HepG2 (cell line): Measurements from ENCODE around the gene EVA1A. TPM values are rescaled to one million over a fixed set of nuclear protein-coding genes. Genes with fewer than 3 reads are reported as not detected.
A peak's percentile ranks its signal among the peaks of the same experiment; 100 is the strongest.

Experiments
- CBFB ChIP-seq: sonication (generic); formaldehyde crosslinking; IDR thresholded peaks from 2 replicates; pipeline ENCODE4 v1.4.0; 2020; ENCODE audit warnings: missing genetic modification reagents
- DDIT3 ChIP-seq: sonication (generic); formaldehyde crosslinking; IDR thresholded peaks from 2 replicates; pipeline ENCODE4 v1.4.0; 2020; ENCODE audit warnings: mild to moderate bottlenecking, missing genetic modification reagents
- GTF3A ChIP-seq: sonication (generic); formaldehyde crosslinking; conservative IDR thresholded peaks from 2 replicates; pipeline ENCODE4 v1.4.0; 2020; ENCODE audit warnings: mild to moderate bottlenecking, missing genetic modification reagents
- HES4 ChIP-seq: sonication (generic); formaldehyde crosslinking; IDR thresholded peaks from 2 replicates; pipeline ENCODE4 v1.9.0; 2021; ENCODE audit warnings: mild to moderate bottlenecking, missing genetic modification reagents, borderline replicate concordance
- HIVEP1 ChIP-seq: sonication (generic); formaldehyde crosslinking; IDR thresholded peaks from 2 replicates; pipeline ENCODE4 v1.4.0; 2020; ENCODE audit warnings: mild to moderate bottlenecking, missing genetic modification reagents
- SRY ChIP-seq: sonication (generic); formaldehyde crosslinking; IDR thresholded peaks from 2 replicates; pipeline ENCODE4 v1.8.0; 2022; ENCODE audit warnings: mild to moderate bottlenecking, missing genetic modification reagents
- ZBTB21 ChIP-seq: sonication (generic); formaldehyde crosslinking; IDR thresholded peaks from 2 replicates; pipeline ENCODE4 v1.4.0; 2020; ENCODE audit warnings: missing genetic modification reagents
- ZFP37 ChIP-seq: sonication (generic); formaldehyde crosslinking; IDR thresholded peaks from 2 replicates; pipeline ENCODE4 v1.4.0; 2020; ENCODE audit warnings: missing genetic modification reagents, borderline replicate concordance
- ZNF256 ChIP-seq: sonication (generic); formaldehyde crosslinking; conservative IDR thresholded peaks from 2 replicates; pipeline ENCODE4 v1.4.0; 2020; ENCODE audit warnings: missing genetic modification reagents
- ZNF337 ChIP-seq: sonication (generic); formaldehyde crosslinking; IDR thresholded peaks from 2 replicates; pipeline ENCODE4 v1.5.1; 2020; ENCODE audit warnings: missing genetic modification reagents, low read depth, mild to moderate bottlenecking, borderline replicate concordance
- ZNF546 ChIP-seq: sonication (generic); formaldehyde crosslinking; conservative IDR thresholded peaks from 2 replicates; pipeline ENCODE4 v1.8.1; 2023; ENCODE audit warnings: mild to moderate bottlenecking, missing genetic modification reagents
- ZNF790 ChIP-seq: sonication (generic); formaldehyde crosslinking; IDR thresholded peaks from 2 replicates; pipeline ENCODE4 v1.8.0; 2022; ENCODE audit warnings: missing genetic modification reagents, mild to moderate bottlenecking, borderline replicate concordance
- ZSCAN20 ChIP-seq: sonication (generic); formaldehyde crosslinking; IDR thresholded peaks from 2 replicates; pipeline ENCODE4 v1.4.0; 2020; ENCODE audit warnings: missing genetic modification reagents, mild to moderate bottlenecking, borderline replicate concordance
- polyA plus RNA-seq, 8 experiments: library from polyadenylated mRNA; depleted of rRNA in 3 of 8; stranded (reverse) in 7 of 8; unstranded in 1 of 8; fragments of >200 nt; fragmentation: Illumina TruSeq in 4 of 8; extraction: Trizol in 4 of 8; gene quantifications; 2 replicates each; pipeline versions ENCODE4 v1.2.1 to v1.2.3, GENCODE V29; 2011 to 2016; ENCODE audit warnings: low read depth in 4 of 8, missing spikeins in 1 of 8, mixed read lengths in 1 of 8; ENCODE audit not compliant: insufficient read depth in 1 of 8
- total RNA-seq, 5 experiments: library from RNA; depleted of rRNA; stranded (reverse); fragments of >200 nt; fragmentation: Illumina TruSeq; extraction: Trizol; gene quantifications; 2 replicates each; pipeline ENCODE4 v1.2.3, GENCODE V29; 2016; ENCODE audit warnings: low read depth in 1 of 5
- TF ChIP-seq, protein P1 (sequence below): sonication (generic); formaldehyde crosslinking; IDR thresholded peaks from 2 replicates; pipeline ENCODE4 v1.4.0; 2020; ENCODE audit warnings: missing genetic modification reagents
- TF ChIP-seq, protein P2 (sequence below): sonication (generic); formaldehyde crosslinking; IDR thresholded peaks from 2 replicates; pipeline ENCODE4 v1.4.0; 2020; ENCODE audit warnings: mild to moderate bottlenecking, missing genetic modification reagents
- TF ChIP-seq, protein P3 (sequence below): sonication (generic); formaldehyde crosslinking; IDR thresholded peaks from 2 replicates; pipeline ENCODE4 v1.8.0; 2022; ENCODE audit warnings: missing genetic modification reagents, low read depth, mild to moderate bottlenecking, borderline replicate concordance
- TF ChIP-seq, protein P4 (sequence below): sonication (generic); formaldehyde crosslinking; IDR thresholded peaks from 2 replicates; pipeline ENCODE4 v1.5.0; 2020; ENCODE audit warnings: missing genetic modification reagents, mild to moderate bottlenecking, borderline replicate concordance
- TF ChIP-seq, protein P5 (sequence below): sonication (generic); formaldehyde crosslinking; IDR thresholded peaks from 2 replicates; pipeline ENCODE4 v1.4.0; 2020; ENCODE audit warnings: missing genetic modification reagents; ENCODE audit errors: not compliant biosample characterization
- TF ChIP-seq, protein P6 (sequence below): sonication (generic); formaldehyde crosslinking; IDR thresholded peaks from 2 replicates; pipeline ENCODE4 v1.8.1; 2023; ENCODE audit warnings: mild to moderate bottlenecking, missing genetic modification reagents, borderline replicate concordance

Gene EVA1A
- total and polyA plus RNA-seq, 2 of the 13 experiments (the other 11 are each of a cell fraction or from before 2014, with no cell fraction given): 57.5 to 57.8 TPM

DNA sequence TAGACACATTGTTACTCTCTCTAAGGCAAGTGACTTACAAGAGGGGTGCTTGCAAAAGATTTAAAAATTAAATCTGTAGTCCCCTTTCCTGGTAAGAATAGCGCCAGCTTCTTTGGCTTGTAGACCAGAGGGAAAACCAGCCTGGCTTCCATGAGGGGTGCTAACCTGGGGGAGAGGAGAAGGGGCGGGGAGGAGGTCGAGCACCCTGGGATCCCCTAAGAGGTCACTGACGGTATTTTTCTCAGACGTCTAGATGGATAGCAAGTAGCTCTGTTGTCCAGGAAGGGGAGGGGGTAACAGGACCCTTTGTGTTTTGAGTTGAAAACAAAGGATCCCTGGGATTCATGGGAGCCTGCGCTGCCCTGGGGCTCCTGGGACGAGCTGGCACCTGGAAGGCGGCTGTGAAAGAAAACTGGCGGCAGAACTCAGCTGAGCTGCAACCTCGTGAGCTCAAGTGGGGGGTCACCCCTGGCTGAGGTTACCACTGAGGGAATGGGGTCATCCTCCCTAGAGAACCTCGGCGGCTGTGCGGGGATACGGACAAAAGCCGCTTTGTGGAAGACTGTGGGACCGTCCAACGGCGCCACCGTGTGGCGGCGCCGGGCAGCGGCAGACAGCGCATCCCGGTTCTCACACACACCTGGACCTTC, 48.1 kb upstream of the EVA1A start (continued):
- TF ChIP-seq, protein P1, sequence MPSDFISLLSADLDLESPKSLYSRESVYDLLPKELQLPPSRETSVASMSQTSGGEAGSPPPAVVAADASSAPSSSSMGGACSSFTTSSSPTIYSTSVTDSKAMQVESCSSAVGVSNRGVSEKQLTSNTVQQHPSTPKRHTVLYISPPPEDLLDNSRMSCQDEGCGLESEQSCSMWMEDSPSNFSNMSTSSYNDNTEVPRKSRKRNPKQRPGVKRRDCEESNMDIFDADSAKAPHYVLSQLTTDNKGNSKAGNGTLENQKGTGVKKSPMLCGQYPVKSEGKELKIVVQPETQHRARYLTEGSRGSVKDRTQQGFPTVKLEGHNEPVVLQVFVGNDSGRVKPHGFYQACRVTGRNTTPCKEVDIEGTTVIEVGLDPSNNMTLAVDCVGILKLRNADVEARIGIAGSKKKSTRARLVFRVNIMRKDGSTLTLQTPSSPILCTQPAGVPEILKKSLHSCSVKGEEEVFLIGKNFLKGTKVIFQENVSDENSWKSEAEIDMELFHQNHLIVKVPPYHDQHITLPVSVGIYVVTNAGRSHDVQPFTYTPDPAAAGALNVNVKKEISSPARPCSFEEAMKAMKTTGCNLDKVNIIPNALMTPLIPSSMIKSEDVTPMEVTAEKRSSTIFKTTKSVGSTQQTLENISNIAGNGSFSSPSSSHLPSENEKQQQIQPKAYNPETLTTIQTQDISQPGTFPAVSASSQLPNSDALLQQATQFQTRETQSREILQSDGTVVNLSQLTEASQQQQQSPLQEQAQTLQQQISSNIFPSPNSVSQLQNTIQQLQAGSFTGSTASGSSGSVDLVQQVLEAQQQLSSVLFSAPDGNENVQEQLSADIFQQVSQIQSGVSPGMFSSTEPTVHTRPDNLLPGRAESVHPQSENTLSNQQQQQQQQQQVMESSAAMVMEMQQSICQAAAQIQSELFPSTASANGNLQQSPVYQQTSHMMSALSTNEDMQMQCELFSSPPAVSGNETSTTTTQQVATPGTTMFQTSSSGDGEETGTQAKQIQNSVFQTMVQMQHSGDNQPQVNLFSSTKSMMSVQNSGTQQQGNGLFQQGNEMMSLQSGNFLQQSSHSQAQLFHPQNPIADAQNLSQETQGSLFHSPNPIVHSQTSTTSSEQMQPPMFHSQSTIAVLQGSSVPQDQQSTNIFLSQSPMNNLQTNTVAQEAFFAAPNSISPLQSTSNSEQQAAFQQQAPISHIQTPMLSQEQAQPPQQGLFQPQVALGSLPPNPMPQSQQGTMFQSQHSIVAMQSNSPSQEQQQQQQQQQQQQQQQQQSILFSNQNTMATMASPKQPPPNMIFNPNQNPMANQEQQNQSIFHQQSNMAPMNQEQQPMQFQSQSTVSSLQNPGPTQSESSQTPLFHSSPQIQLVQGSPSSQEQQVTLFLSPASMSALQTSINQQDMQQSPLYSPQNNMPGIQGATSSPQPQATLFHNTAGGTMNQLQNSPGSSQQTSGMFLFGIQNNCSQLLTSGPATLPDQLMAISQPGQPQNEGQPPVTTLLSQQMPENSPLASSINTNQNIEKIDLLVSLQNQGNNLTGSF: no peak
- TF ChIP-seq GTF3A (CRISPR knock-in tag) (no peak; the same call in 1 of the 2 replicates), ZNF256 (CRISPR knock-in tag) (no peak), SRY (no peak; the same call in 1 of the 2 replicates), DDIT3 (CRISPR knock-in tag) (no peak), HES4 (no peak), ZSCAN20 (CRISPR knock-in tag) (no peak), ZNF790 (0 out of 2 replicates have a peak, but pooled peaks have one; percentile 45), HIVEP1 (CRISPR knock-in tag) (peak; percentile 69), ZBTB21 (CRISPR knock-in tag) (no peak), ZNF337 (CRISPR knock-in tag) (peak; percentile 74; the same call in 1 of the 2 replicates), ZNF546 (CRISPR knock-in tag) (peak; percentile 67; the same call in 1 of the 2 replicates), ZFP37 (CRISPR knock-in tag) (no peak), CBFB (CRISPR knock-in tag) (0 out of 2 replicates have a peak, but pooled peaks have one; percentile 19)
- TF ChIP-seq, protein P2, sequence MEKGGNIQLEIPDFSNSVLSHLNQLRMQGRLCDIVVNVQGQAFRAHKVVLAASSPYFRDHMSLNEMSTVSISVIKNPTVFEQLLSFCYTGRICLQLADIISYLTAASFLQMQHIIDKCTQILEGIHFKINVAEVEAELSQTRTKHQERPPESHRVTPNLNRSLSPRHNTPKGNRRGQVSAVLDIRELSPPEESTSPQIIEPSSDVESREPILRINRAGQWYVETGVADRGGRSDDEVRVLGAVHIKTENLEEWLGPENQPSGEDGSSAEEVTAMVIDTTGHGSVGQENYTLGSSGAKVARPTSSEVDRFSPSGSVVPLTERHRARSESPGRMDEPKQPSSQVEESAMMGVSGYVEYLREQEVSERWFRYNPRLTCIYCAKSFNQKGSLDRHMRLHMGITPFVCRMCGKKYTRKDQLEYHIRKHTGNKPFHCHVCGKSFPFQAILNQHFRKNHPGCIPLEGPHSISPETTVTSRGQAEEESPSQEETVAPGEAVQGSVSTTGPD (CRISPR knock-in tag): 0 out of 2 replicates have a peak, but pooled peaks have one; percentile 62
- TF ChIP-seq, protein P3, sequence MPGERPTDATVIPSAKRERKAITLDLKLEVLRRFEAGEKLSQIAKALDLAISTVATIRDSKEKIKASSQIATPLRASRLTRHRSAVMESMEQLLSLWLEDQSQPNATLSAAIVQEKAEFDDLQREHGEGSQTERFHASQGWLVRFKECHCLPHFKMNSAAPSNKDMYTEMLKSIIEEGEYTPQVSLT: no peak
- TF ChIP-seq, protein P4, sequence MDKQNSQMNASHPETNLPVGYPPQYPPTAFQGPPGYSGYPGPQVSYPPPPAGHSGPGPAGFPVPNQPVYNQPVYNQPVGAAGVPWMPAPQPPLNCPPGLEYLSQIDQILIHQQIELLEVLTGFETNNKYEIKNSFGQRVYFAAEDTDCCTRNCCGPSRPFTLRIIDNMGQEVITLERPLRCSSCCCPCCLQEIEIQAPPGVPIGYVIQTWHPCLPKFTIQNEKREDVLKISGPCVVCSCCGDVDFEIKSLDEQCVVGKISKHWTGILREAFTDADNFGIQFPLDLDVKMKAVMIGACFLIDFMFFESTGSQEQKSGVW (CRISPR knock-in tag): no peak
- TF ChIP-seq, protein P5, sequence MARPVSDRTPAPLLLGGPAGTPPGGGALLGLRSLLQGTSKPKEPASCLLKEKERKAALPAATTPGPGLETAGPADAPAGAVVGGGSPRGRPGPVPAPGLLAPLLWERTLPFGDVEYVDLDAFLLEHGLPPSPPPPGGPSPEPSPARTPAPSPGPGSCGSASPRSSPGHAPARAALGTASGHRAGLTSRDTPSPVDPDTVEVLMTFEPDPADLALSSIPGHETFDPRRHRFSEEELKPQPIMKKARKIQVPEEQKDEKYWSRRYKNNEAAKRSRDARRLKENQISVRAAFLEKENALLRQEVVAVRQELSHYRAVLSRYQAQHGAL (CRISPR knock-in tag): no peak
- TF ChIP-seq, protein P6, sequence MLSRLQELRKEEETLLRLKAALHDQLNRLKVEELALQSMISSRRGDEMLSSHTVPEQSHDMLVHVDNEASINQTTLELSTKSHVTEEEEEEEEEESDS (CRISPR knock-in tag): no peak
